Stimulated activated CD8-positive, alpha-beta memory T cell treated with anti-CD3 and anti-CD28 coated beads, Interleukin-12 subunit alpha, Interleukin-12 subunit beta, amount 100 ng/mL, for 24 hours (primary cell): ENCODE measurements around the gene LANCL1.

Experiments
- DNase-seq: peaks from one replicate; pipeline ENCODE4 v3.0.0-alpha.2; 2020; ENCODE audit errors: extremely low read depth

The LANCL1 gene

GRCh38 chr2:210399440-210400041, 77.0 kb downstream of the LANCL1 start:
- no peak for DNase-seq

GRCh38 chr2:210392469-210392881, 84.1 kb downstream of the LANCL1 start:
- DNase-seq = no peak

- no peak for DNase-seq
Observed at GRCh38 chr2:210389856-210390255, 86.7 kb downstream of the LANCL1 start.

- DNase-seq = no peak
Observed at GRCh38 chr2:210388148-210388547, 88.4 kb downstream of the LANCL1 start.

- DNase-seq = no peak
Observed at GRCh38 chr2:210387074-210387473, 89.5 kb downstream of the LANCL1 start.
